Measurements from ENCODE around the gene APOL1.

DNA sequence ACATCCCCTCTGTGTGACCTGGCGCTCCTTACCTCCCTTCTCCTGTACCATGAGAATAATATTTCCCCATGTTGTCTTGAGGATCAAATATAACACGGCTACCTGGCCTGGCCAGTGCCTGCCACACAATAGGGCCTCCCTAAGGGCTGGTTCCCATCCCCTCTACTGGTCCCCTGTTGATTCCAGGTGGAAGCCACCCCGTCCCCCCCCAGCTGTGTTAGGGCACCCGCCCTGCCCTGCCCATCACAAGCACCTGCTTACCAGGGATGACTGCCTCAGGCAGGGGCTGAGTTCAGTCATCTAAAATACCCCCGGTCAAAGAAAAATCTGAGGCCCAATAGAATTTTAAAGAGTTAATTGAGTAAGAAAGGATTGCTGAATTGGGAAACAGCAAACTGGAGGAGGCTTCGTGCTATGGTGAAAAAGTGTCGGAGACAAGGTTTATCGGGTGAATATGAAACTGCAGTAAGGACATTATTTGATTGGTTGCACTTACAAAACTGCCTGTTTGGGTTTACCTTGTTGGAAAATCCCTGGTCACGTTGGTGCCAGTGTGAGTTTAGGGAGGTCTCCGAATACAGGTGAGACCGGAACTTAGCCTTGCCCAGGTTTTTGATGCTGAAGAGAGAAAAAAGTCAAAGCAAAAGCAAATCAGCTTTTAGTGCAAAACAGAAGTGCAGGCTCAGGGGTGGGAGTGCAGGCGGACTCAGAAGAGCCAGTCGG, 5.2 kb downstream of the APOL1 start:
- TF ChIP-seq, protein P1, sequence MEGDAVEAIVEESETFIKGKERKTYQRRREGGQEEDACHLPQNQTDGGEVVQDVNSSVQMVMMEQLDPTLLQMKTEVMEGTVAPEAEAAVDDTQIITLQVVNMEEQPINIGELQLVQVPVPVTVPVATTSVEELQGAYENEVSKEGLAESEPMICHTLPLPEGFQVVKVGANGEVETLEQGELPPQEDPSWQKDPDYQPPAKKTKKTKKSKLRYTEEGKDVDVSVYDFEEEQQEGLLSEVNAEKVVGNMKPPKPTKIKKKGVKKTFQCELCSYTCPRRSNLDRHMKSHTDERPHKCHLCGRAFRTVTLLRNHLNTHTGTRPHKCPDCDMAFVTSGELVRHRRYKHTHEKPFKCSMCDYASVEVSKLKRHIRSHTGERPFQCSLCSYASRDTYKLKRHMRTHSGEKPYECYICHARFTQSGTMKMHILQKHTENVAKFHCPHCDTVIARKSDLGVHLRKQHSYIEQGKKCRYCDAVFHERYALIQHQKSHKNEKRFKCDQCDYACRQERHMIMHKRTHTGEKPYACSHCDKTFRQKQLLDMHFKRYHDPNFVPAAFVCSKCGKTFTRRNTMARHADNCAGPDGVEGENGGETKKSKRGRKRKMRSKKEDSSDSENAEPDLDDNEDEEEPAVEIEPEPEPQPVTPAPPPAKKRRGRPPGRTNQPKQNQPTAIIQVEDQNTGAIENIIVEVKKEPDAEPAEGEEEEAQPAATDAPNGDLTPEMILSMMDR (IDR thresholded peaks at IDR 0.05) = no peak
- TF ChIP-seq, protein P2, sequence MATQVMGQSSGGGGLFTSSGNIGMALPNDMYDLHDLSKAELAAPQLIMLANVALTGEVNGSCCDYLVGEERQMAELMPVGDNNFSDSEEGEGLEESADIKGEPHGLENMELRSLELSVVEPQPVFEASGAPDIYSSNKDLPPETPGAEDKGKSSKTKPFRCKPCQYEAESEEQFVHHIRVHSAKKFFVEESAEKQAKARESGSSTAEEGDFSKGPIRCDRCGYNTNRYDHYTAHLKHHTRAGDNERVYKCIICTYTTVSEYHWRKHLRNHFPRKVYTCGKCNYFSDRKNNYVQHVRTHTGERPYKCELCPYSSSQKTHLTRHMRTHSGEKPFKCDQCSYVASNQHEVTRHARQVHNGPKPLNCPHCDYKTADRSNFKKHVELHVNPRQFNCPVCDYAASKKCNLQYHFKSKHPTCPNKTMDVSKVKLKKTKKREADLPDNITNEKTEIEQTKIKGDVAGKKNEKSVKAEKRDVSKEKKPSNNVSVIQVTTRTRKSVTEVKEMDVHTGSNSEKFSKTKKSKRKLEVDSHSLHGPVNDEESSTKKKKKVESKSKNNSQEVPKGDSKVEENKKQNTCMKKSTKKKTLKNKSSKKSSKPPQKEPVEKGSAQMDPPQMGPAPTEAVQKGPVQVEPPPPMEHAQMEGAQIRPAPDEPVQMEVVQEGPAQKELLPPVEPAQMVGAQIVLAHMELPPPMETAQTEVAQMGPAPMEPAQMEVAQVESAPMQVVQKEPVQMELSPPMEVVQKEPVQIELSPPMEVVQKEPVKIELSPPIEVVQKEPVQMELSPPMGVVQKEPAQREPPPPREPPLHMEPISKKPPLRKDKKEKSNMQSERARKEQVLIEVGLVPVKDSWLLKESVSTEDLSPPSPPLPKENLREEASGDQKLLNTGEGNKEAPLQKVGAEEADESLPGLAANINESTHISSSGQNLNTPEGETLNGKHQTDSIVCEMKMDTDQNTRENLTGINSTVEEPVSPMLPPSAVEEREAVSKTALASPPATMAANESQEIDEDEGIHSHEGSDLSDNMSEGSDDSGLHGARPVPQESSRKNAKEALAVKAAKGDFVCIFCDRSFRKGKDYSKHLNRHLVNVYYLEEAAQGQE (IDR thresholded peaks at IDR 0.05; ENCODE audit: insufficient read depth in 1 of 2, low read depth in 2 of 2, low read length in 1 of 2) = no peak

Data from Panc1 (cell line).